ENCODE data around the gene TTLL1.
"Not testable (repeated sequence)": the region's sequence is repeated elsewhere in the genome, so short reads cannot be mapped to it uniquely, and the experiment has no call there.

Gene TTLL1

DNA sequence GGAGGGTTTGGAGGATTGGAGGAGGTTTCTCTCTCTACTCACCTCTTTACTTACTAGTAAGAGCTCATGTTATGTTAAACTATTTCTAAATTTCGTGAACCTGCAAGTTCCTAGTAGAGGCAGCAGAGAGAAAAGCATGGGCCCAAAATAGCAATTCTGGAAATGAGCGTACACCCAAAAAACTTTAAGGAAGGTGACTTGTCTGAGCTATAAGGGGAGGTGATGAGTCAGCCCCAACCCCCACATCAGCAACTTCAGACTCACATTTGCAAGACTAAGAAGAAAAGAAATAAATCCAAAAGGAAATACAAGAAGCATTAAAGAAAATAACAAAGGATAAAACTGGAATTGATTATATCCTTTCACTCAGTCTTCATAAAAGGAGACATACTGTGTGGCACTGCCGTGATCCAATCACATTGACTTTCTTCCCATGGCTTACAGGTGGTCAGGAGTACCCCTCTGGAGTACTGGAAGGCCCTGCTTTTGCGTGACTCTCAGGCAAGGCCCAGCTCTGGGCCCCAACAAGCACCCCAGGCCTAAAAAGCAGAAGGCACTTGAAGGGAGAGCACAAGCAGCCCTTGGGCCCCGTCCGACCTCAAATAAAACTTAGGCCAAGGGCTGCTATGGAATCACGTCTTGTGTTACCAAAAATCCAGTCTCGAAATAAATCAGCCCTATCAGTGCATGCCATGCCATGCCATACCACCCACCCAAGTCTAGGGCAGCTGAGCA is 88.6 kb downstream of the TTLL1 start:
- in situ Hi-C loops (cut with HindIII; ENCODE audit: low pct_unique_long_range_greater_than_20kb, low sequenced_read_pairs): no loop called here
- TF ChIP-seq JUND (IDR thresholded peaks at IDR 0.05; ENCODE audit: low read depth): no peak
- no peak for DNase-seq (ENCODE audit: low read depth in 1 of 2, low spot score in 1 of 2)

DNA sequence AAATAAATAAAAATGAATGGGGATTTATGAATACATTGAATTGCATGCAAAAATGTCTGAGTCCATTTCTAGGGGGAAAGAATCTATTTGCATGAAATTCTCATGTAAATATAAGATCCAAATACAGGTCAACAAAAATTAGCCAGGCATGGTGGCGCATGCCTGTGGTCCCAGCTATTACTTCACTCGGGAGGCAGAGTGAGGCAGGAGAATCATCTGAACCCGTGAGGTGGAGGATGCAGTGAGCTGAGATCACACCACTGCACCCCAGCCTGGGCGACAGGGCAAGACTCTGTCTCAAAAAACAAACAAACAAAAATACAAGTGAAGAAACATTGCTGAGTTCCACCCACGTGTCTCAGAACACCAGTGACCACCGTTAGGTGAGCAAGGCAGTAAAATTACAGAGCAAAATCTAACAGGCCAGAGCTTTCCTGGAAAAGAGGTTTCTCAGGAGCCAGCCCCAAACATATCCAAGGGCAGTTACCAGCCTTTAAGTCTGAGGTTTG is 91.6 kb downstream of the TTLL1 start:
- no peak for TF ChIP-seq JUND (IDR thresholded peaks at IDR 0.05; ENCODE audit: low read depth)
- DNase-seq (ENCODE audit: low read depth in 1 of 2, low spot score in 1 of 2): no peak
- in situ Hi-C loops (cut with HindIII; ENCODE audit: low pct_unique_long_range_greater_than_20kb, low sequenced_read_pairs): no loop called here

DNA sequence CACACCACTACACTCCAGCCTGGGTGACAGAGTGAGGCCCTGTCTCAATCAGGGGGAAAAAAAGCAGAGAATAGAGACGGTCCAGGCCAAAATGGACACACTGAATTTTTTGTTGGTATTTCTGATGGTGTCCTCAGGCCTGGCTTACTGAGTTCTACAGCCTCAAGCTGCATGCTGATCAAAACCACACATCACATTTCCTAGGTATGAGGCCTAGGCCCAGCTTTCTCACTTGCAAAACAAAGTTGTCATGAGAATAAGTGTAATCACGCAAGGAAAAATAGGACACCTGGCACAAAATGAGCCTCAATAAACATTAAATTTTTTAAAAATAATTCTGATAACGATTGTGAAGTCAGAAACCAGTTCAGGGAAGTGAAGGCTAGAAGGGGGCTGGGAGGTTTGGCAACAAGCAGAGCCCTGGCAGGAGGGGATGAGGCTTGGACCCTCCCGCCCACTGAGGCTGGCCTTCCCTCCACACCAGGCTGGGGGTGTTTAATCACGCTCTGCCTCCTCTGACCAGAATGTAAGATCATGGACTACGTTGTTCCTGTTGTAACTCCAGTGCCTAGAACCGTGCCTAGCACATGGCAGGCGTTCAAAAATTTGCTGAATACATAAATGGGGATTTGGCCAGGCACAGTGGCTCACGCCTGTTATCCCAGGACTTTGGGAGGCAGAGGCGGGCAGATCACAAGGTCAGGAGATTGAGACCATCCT is 92.4 kb downstream of the TTLL1 start:
- TF ChIP-seq JUND (IDR thresholded peaks at IDR 0.05; ENCODE audit: low read depth): no peak
- DNase-seq (ENCODE audit: low read depth in 1 of 2, low spot score in 1 of 2): peak in 1 of 2 experiments; percentile 33
- in situ Hi-C loops (cut with HindIII; ENCODE audit: low pct_unique_long_range_greater_than_20kb, low sequenced_read_pairs): no loop called here

DNA sequence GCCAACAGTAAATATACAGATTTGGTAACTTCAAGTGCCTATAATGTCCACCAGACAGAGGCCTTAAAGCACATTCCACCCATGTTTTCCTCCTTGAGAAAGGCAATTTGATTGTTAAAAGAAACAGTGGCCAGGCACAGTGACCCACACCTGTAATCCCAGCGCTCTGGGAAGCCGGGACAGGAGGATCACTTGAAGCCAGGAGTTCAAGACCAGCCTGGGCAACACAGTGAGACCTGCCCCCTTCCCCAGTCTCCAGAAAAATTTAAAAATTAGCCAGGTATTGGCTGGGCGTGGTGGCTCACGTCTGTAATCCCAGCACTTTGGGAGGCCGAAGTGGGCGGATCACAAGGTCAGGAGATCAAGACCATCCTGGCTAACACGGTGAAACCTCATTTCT is 93.5 kb downstream of the TTLL1 start:
- in situ Hi-C loops (cut with HindIII; ENCODE audit: low pct_unique_long_range_greater_than_20kb, low sequenced_read_pairs); DNase-seq (ENCODE audit: low read depth in 1 of 2, low spot score in 1 of 2): not testable (repeated sequence)

DNA sequence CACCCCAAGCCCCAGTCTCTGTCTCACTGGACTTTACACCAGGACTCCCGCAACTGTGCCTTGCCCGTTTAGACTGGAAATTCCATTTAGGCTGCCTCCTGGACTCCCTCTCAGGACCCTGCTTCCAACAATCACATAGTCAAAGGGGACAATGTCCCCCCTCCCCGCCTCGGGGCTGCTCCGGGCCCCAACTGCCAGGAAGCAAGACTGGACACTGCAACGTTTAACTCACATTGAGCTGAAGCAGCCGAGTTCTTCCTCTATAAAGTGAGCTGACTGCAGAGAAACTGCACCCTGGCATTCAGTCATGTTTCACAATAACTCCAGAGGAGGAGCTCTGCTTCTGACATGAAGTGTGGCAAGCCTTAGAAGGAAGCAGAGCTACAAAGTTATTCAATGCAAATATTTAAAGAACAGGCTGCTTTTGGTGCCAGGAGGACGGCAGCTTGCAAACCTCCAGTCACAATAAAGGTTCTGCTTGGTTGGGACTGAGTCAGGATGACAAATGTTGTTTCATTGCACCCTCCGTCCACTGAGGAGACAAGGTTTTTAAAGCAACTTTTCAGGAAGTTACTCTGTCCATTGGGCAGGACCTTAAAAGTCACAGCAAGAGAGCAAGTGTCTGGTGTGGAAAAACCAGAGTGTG is 94.2 kb downstream of the TTLL1 start:
- TF ChIP-seq JUND (IDR thresholded peaks at IDR 0.05; ENCODE audit: low read depth): no peak
- peak; percentile 54 to 96 for DNase-seq (ENCODE audit: low read depth in 1 of 2, low spot score in 1 of 2)
- in situ Hi-C loops (cut with HindIII; ENCODE audit: low pct_unique_long_range_greater_than_20kb, low sequenced_read_pairs): no loop called here

DNA sequence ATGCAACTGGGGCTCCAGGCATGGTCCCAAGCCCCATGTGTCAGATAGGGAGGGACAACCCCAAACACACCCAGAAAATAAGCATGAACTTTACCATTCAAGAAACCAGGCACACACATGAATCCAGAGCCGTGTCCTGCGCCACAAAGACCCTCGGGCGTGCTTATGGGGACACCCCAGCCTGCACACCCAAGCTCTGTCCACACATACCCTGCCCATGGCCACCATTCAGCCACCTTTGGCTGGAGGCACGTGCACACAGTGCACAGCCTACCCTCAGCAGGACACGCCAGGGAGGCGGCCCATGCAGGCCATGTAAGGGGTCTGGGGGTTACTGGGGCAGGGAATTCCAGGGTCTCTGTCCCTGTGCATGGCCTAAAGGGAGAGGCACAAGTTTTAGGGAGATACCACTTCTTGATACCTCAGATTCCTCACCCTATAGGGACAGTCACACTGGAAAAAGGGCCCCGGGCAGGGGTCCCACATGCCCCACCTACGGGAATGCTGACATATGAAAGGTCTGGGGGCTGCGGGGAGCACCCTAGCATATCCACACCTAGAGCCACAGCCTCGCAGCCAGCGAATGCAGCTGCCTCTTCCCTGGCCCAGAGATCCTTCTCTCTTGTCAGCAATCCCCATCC is 94.8 kb downstream of the TTLL1 start:
- TF ChIP-seq JUND (IDR thresholded peaks at IDR 0.05; ENCODE audit: low read depth): no peak
- in situ Hi-C loops (cut with HindIII; ENCODE audit: low pct_unique_long_range_greater_than_20kb, low sequenced_read_pairs): no loop called here

DNA sequence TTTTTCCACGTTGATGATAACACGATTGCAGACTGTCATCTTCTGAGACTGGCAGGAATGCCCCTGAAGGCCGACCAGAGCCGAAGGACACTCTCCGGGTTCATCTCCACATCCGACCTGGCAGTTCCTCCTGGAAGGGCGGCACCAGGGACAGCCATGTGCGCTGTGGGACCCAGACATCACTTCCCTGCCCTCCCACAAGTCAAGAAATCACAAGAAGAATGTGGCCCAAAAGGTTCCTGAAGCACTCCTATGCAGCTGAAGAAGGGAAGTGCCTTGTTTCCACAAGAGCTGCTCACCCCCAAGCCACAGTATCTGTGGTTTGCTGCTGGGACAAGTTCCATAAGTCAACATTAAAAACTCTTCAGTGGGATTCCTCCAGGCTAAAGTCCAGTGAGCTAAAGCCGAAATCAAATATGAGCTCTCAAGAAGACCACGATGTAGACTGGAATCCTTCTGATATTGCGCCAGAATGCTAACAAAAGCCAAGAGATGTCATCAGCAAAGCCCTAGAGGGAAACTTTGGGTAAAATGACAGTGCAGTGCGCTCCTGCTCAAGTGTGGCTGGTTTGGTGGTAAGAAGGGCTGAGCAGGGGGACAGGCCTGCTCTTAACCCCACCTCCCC is 95.4 kb downstream of the TTLL1 start:
- in situ Hi-C loops (cut with HindIII; ENCODE audit: low pct_unique_long_range_greater_than_20kb, low sequenced_read_pairs): no loop called here
- TF ChIP-seq JUND (IDR thresholded peaks at IDR 0.05; ENCODE audit: low read depth): peak; percentile 47; the same call in 1 of the 2 replicates
- DNase-seq (ENCODE audit: low read depth in 1 of 2, low spot score in 1 of 2): peak in 1 of 2 experiments; percentile 91

More for the DNA sequence above, 94.8 kb downstream of the TTLL1 start:
- no peak for DNase-seq (ENCODE audit: low read depth in 1 of 2, low spot score in 1 of 2)

DNA sequence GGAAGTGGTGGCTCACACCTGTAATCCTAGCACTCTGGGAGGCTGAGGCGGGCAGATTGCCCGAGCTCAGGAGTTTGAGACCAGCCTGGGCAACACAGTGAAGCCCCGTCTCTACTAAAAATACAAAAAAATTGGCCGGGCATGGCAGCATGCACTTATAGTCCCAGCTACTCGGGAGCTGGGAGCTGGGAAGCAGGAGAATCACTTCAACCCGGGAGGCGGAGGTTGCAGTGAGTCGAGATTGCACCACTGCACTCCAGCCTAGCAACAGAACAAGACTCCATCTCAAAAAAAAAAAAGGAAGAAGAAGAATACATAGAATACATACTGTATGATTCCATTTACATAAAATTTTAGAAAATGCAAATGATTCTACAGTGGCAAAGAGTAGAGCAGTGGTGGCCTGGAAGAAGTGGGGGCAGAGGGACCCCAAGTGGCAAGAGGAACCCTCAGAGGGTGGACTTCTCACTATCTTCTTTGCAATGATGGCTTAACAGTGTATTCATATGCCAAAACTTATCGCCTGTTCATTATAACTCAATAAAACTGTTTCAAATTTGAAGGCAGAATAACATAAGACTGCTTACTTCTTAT is 96.2 kb downstream of the TTLL1 start:
- in situ Hi-C loops (cut with HindIII; ENCODE audit: low pct_unique_long_range_greater_than_20kb, low sequenced_read_pairs): no loop called here
- no peak for TF ChIP-seq JUND (IDR thresholded peaks at IDR 0.05; ENCODE audit: low read depth)
- DNase-seq (ENCODE audit: low read depth in 1 of 2, low spot score in 1 of 2): no peak

DNA sequence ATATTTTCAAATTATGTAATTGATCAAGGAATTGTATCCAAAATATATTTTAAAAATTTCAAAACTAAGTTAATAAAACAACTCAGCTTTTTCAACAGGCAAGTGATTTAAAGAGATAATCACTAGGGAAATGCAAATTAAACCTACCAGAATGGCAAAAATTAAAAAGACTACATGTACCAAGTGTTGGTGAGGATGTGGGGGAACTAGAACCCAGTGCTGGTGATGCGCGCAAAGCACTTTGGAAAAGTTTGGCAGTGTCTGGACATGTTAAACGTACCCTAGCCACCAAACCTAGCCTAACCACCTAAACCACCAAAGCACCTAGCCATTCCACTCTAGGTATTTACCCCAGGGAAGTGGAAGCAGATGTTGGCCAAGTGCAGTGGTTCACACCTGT is 97.1 kb downstream of the TTLL1 start:
- TF ChIP-seq JUND (IDR thresholded peaks at IDR 0.05; ENCODE audit: low read depth): no peak
- DNase-seq (ENCODE audit: low read depth in 1 of 2, low spot score in 1 of 2): no peak
- in situ Hi-C loops (cut with HindIII; ENCODE audit: low pct_unique_long_range_greater_than_20kb, low sequenced_read_pairs): no loop called here

DNA sequence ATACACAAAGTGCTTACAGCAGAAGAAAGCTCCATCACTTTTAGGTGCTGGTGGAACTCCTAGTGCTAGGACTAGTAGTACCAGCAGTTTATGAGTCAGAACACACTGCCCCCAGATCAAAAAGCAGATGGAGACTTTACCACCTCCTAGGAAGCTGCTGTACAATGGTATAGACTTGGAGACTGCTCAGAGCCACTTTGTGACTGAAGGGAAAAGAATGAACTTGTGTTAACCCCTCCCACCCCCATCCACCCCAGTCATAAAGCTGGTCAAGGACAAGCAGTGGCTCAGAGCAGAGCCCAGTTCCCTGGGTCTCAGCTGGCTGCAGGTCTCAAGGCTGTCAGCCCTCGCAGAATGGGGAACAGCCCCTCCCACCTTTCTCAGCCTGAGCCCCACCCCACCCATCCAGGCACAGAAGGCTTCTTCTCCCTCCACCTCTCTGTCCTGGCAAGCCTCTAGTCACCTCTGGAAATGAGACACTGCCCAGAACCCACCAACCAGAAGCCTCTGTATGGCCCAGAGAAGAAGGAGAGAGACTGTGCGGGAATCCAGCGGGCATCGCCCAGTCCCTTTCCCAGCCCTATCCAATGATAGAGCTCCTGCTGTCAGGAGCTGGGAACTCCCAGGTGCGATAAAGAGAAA is 98.1 kb downstream of the TTLL1 start:
- DNase-seq (ENCODE audit: low read depth in 1 of 2, low spot score in 1 of 2): no peak
- in situ Hi-C loops (cut with HindIII; ENCODE audit: low pct_unique_long_range_greater_than_20kb, low sequenced_read_pairs): no loop called here
- no peak for TF ChIP-seq JUND (IDR thresholded peaks at IDR 0.05; ENCODE audit: low read depth)

DNA sequence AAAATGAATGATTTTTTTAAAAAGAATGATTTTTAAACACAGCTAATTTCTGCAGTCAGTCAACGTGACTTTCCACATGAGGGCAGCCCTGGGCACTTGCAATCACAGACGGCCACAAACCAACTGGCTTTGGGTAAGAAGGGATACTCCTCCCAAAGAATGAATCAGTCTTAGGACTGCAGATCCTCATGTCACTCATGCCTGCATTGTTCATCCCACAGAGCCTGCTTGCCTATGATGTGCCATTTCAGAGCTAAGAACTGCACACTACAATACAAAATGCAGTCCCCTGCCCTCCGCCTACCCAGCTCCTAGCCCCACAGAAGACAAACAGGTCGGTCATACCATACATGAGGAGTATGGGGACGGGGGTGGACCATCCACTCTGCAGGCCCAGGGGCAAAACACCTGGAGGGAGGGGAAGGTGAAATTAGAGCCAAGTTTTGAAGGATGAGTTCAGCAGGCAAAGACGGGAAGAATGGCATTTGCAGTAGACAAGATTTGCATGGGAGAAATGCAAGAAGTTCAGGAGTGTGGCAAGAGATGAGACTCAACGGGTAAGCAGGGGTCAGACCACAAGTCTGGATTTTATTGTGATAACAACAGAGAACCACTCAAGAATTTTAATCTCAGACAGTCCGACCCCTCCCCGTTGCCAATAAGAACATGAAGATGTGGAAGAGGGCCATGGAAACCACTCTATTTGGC is 98.9 kb downstream of the TTLL1 start:
- peak in 1 of 2 experiments; percentile 69 for DNase-seq (ENCODE audit: low read depth in 1 of 2, low spot score in 1 of 2)
- in situ Hi-C loops (cut with HindIII; ENCODE audit: low pct_unique_long_range_greater_than_20kb, low sequenced_read_pairs): no loop called here
- no peak for TF ChIP-seq JUND (IDR thresholded peaks at IDR 0.05; ENCODE audit: low read depth)

All from T47D (cell line).